GM19324 (cell line): ENCODE data around the gene INSYN2B.
"Not testable (repeated sequence)": the region's sequence is repeated elsewhere in the genome, so short reads cannot be mapped to it uniquely, and the experiment has no call there.

ENCODE experiments used
- ATAC-seq: cut with Tn5 transposase; IDR thresholded peaks from one replicate; pipeline ENCODE4 v1.9.1; 2021; ENCODE audit warnings: mild to moderate bottlenecking, moderate library complexity; ENCODE audit not compliant: unreplicated experiment, low FRiP score

The INSYN2B gene

DNA sequence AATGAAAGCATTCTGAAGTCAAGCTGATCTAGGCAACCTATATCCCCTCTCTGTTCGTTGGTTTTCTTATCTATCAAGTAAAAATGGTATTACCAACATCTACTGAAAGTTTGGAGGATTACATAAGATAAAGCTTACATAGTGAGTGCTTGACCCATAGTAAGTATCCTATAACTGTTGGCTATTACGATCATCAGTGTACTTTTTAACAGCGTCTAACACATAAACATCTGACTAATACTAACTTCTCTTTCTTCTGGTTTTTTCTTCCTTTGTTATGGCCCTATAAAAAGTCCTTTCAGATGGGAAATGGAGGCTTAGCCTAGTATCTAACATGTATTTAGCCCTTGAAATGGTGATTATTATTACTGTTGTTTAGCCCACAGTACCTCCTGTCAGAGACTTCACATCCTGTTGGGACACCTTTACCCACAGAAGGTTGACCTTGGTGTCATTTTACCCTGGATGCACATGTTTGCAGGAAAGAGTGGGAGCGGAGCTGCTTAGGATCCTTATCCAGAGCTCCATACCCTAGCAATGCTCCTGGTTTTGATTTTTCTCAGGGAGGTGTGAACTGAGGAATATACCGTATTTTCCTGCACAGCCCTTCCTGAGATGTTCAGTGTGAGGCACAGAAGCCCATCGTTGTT lies 6.0 kb downstream of the INSYN2B start:
- no peak for ATAC-seq

DNA sequence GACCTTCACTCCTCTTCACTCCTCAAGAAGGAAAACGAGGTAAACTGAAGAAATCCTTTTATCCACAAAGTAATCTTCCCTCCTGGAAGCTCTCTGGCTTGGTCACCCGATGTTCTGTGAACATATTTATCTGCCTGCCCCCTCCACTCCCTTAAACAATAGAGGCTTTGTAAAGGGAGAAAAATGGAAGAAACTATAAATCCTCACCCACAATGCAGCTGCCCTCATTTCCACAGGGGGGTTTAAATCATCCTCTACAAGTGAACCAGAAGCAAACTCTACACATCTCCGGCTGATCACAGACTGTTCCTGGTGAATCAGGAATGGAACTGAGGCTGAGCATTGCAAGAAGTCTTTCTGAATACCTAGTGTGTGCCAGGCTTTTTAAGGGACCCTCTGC lies 7.2 kb downstream of the INSYN2B start:
- no peak for ATAC-seq

DNA sequence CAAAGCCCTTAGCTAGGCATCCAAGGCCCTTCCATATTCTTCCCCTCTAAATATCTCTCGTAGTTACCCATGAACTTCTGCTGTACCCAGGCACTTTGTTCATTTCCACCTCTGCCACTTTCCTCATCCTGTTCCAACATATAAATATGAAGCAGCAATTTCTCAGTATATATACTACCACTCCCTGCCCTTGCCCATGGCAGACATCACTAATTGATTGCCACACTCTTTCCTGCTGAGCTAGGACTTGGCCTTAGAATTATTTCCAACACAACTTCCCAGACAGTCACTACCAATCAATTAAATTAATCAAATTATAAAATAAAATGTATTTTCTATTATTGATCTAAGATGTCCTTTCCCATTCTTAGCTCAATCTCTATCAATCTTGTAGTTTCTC lies 8.5 kb downstream of the INSYN2B start:
- no peak for ATAC-seq

DNA sequence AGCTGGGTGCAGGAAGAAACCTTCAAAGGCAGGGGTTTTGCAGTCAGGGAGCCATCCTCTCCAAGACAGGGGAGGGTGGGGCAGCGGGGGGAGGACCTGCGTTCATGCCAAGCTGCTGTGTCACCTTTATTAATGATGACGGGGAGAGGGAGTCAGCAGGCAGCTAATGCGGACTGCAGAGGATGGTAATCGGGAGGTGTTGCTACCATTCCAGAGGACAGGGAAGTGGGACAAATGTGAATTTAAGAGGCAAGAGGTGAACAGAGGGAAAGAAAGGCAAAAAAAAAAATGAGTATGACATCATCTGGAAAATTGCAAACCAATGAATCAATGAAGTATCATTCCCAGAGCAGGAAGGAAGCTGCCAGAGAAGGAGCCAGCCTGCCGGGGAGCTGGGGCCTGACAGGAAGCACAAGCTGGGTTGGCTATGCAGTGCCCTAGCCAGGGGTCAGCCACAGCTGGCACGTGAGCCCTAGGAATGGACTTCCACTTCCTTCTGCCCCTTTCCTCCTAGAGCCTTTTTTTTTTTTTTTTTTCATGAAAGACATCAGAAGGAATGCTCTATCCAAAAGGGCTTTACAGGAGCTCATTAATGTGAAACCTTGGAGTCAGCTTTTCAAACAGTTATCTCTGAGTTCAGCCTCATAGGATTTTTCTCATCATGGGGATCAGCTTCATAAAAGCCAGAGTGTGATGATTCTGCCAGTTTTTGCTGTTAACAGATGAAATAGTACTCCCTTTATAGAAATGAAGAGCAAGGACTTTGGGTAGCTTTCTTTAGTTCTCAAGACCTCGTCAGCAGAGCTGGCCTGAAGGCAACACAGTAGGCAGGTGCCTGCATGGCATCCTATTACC lies 9.2 kb downstream of the INSYN2B start:
- no peak for ATAC-seq

DNA sequence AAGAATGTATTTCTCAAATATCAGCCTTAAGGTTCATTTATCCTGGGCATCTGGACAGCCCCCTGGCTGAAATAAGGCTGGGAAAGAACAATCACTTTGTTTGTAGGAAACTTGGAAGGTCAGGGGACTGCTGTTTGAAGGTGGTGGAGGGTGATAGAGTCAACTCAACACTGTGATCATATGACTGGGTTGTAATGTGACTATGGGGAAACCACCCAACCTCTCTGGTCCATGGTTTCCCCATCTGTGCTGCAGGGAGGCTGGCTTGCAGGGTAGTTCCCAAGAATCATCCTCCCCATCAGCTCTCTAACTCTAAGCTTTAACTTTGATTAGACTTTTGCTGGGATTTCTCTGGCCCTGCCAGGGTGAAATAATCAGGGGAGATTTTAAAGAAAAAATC lies 10.0 kb downstream of the INSYN2B start:
- no peak for ATAC-seq

DNA sequence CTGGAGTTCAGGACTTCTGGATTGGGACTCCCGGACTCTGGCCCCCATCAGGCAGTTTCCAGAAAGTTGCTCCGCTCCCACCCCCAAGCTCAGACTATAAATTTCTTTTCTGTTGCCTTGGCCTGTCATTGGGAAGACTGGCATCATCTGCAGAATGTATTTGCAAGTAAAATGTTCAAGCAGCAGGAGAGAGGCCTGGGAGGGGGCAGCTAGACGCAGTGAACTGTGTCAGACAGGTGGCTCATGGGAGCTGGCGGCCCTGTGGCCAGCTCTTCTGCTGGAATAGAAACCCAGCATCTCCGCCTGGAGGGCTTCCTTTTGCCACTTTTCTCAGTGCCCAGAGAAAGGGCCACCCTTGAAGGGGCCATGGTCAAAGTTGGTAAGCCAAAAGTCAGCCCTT lies 16.0 kb downstream of the INSYN2B start:
- ATAC-seq: no peak

DNA sequence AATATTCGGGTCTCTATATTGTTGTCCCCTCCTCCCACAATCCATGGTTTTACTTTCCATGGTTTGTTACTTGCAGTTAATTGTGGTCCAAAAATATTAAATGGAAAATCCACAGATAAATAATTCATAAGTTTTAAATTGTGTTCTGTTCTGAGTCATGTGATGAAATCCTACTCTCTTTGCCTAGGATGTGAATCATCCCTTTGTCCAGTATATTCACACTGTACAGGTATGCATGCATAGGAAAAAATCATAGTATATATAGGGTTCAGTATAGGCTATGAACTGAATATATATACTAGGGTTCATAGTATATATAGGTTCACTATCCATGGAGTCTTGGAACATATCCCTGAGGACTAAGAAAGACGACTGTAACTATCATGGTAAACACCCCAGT lies 19.6 kb downstream of the INSYN2B start:
- no peak for ATAC-seq

DNA sequence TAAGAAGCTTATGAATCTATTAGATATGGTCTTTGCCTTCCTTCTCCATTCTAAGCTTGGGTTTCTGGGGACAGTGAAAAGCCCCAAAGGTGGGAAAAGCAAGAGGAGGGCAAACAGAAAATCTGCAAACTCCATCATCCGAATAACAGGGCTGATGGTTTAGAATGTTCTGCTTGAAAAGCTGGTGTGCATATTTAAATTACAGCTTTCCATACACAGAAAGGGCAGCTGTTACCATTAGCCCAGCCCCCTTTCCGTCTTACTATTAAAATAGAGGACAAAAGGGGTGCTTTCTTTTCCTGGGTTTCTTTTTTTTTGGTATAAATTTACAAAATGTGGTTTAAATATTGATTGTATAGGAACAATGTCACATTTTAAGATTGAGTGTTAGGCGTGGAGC lies 22.0 kb downstream of the INSYN2B start:
- no peak for ATAC-seq

DNA sequence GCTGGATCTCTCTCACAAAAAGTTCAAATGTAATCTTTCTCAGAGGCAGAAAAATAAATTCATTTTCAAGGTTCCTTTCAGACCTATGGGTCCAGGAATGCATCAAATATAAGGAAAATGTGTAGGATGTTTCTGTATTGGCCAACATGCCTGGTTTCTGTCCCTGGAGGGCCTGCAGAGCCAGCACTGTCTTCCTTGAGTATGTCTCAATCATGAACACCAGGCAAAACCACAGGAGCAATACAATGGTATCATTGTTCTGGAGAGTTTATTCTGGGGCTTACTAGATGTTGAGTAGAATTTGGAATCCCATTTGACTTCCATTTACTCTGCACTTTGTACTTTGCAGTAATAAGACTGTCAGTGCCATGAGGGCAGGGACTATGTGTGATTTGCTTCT lies 23.5 kb downstream of the INSYN2B start:
- no peak for ATAC-seq

DNA sequence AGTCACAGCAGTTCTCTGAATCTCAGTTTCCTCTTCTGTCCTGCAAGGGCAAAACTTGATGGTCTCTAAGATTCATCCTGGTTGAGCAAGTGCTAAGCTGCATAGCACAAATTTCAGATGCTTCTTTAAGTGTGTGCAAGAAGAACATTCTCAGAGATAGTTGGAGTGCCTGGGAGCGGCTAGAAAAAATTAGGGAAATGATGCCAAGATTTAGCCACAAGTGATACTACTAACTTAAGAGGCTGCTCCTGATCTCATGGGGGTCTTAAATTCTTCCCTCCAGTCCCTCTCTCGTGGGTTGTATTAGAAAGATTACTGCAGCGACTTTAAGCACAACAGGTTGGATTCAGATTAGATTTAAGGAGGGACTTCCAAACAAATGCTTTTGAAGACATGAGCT lies 24.2 kb downstream of the INSYN2B start:
- ATAC-seq: no peak

DNA sequence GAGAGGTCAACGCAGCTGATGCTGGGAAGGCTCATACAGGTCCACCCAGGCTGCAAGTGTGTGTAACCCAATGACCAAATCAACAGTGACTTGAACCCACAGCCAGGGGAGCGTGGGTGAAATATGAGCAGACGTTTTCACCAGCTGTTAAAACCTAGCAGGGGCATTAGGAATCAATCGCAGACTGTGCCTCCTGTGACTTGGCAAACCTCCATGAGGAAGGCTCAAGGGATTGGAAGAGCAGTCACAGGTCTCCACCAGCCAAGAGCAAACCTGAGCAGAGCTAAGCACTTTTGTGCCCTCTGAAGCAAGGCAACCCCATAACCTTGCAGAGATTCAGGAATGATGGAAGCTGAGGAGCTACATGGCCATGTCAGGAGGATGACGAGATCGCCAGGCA lies 25.5 kb downstream of the INSYN2B start:
- ATAC-seq: no peak

DNA sequence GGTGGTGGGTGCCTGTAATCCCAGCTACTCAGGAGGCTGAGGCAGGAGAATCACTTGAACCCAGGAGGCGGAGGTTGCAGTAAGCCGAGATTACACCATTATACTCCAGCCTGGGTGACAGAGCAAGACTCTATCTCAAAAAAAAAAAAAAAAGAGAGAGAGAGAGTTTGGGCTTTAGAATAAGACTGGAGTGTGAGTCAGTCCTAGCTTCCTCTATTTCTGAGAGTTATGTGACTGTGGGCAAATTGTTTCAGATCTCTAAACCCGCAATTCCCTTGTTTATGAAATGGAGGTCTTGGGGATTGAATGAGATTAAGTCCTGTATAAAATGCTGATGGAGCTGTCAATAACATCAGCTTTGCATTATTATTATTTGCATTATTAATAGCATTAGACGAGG lies 27.1 kb downstream of the INSYN2B start:
- not testable (repeated sequence) for ATAC-seq

DNA sequence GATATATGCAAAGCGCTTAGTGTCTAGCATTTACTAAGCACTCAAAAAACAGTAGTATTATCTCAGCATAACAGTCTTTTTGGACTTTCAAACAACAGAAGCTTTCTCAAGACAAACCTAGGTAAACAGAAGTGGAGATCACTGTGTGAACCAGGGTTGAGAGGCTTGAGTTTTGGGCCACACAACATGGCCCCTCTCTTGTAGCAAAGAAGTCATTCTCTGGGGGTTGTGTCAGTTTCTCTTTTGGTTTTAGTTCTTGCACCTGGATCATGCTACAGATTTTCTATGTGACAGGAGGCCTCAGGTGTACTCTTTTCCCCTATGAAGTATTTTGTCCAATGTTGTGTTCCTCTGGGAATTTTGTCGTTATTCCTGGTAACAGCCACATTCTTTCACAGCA lies 30.0 kb downstream of the INSYN2B start:
- ATAC-seq: no peak

DNA sequence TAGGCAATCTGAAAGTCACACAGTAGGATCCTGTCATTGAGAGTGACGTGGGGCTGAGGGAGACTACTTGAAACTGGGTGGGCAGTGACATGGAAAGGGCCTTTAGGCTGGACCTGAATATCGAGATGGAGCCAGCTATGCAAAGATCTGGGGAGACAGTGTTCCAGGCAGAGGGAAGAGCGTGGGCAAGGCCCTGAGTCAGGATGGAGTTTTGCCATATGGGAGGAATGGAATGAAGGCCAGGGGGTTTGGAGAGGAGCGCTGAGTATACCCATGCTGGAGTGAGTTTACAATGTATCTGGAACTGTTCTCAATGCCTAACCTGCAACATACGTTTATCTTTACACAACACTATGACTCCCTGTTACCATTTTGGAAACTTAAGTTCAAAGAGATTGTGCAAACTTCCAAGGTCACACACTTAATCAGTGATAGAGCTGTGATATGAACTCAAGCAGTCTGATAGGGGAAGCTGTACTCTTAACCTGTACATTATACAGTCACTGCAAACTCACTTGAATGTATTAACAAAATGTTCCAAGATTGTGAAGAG lies 33.5 kb downstream of the INSYN2B start:
- ATAC-seq: no peak

DNA sequence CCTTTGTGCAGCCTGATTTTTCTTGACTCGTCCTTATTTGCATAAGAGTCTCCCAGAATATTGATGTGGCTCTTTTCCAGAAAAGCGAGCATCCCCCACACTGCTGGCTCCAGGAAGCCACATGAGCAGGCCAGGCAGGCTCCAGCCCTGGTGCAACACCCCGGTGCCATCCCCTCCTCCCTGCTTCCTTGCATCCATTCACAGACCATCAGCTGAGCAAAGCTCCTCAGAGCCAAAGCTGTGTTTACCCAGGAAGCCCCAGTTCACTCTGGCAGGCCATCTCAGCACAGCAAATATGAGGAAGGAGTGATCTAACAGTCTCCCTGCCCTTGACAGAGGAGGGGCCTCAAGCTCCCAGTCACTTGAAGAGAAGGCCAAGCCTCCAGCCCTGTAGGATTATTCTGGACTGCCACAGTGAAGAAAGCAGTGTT lies 34.4 kb downstream of the INSYN2B start:
- ATAC-seq: no peak

DNA sequence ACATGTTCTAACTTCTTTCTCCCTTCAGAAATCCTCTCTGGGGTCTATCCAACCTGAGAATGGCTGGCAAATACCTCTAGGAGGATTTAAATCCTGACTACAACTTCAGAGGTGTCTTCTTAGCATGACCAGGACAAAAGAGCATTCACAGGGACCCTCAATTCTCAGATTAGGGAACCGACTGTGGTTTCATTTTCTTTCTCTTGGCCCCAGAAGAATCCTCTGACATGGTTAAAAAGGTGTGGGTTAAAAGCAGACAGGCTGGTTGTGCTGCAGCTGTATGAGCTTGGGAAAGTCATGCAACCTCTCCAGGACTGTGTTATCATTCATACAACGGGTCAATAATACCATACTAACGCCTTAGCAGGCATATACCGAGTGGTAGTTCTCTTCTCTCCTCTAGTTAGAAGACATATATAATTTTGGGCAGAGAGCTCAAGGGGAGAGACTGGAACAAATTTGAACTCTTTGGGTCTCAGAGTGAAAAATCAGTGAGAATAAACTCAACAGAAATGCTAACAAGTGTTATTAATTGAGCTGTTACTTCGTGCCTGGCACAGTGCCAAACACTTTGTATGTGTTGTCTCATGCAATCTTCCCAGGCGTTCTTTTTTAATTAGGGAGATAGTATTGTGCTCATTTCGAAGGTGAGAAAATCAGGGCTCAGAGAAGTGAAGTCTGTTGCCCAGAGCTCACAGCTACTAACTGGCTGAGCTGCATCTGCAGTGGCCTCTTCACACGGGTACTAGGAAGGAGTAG lies 35.2 kb downstream of the INSYN2B start:
- no peak for ATAC-seq

DNA sequence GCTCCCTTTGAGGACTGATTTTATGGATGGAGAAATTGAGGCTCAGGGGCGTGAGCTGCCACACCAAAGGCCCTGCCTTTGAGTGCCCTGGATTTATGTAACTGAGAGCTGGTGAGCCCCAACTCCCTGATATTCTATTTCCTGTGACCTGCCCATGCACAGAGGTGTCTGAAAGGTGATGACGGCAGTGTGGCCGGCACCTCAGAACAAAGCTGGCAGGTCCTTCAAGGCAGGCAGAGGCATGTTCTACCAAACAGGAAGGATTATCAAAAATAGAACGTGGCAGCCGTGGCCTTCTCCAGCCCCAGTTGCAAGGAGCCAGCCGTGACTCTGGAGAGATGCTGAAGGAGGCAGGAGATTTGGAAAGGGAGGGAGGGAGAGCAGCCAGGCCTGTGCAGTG lies 36.2 kb downstream of the INSYN2B start:
- ATAC-seq: peak; percentile 44

DNA sequence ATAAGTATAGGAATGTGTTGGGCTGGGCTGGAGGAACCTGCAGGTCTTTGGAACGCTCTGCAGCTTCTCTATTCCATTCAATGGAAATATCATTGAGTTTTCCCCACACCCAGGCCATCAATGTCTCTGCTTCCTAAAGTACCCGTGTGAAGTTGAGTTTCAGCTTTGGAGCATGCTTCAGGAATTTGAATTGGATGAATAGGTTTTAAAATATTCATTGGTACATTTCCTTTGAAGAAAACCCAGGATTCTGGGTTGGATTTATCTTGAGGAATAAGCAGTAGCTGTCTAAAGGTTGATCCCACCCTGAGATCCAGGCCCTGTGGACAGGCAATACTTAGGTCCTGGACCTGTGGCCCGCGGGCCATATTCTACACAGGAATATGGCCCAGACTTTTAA lies 37.3 kb downstream of the INSYN2B start:
- no peak for ATAC-seq

DNA sequence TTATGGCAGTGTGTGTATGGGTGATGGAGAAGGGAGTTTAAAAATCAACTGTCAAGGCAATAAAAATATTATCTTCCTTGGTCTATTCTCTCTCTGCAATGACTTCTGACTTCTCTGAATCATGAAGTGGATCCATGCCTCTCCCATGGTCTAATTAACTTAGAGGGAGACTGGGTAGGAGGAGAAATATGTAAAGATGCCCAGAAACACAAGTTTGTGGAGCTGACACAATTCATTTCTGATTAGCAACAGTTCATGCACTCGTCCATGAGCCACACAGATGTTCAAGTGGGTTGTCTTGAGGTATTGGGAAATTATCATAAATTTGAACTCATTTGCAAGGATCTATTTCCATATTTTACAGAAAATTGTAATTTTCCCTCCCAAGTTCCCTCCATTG lies 38.1 kb downstream of the INSYN2B start:
- ATAC-seq: no peak

DNA sequence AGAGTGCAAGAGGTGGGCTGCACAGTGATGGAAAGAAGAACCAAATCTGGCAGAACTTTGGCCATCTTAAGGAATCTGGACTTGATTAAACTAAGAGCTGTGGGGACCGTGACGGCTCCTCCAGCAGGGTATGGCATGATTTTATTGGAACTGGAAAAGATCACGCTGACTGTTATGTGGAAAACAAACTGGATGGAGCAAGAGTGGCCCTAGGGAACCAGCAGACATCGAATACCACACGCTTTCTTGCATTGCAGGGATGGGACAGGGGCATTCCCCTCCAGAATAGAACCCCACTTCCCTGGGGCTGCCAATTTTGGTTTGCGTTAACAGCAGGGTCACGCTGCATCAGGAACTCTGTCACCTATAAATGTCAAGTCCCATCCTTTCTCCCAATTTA lies 38.8 kb downstream of the INSYN2B start:
- no peak for ATAC-seq

DNA sequence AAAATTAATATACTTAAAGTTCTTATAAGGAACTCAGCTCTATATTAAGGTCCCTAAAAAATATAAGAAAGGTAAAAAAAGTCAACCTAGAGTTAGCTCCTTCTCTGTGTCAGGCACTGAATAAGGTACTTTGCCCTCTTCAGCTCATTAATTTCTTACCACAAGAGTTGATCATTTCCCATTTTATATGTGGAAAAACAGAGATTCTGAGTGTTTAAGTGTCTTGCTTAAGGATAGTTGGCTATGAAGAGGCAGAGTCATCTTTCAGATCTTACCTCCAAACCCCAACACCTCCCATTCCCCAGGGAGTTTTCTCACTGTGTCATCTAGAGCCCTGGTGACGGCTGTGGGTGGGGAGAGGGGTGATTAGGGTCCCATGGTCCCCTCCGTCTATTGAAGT lies 40.6 kb downstream of the INSYN2B start:
- no peak for ATAC-seq
